HUDEP-2 (cell line): ENCODE data around the gene ERH.
"Not testable (repeated sequence)": the region's sequence is repeated elsewhere in the genome, so short reads cannot be mapped to it uniquely, and the experiment has no call there.

Source experiments
- DNase-seq, 76 experiments: peaks; one replicate each; lab custom pipeline; 2025; ENCODE audit not compliant: unreplicated experiment in 76 of 76; lab: John Stamatoyannopoulos, UW

Gene ERH

GRCh38 chr14:69399750-69400149, 1.7 kb upstream of the ERH start:
- DNase-seq, result no peak

GRCh38 chr14:69398818-69399210, 715 bp upstream of the ERH start:
- peak in 4 of 76 experiments; percentile 12 to 42 (median 34) for DNase-seq

GRCh38 chr14:69395929-69396328, 2.2 kb downstream of the ERH start:
- DNase-seq, result no peak

- DNase-seq, result no peak
Observed at GRCh38 chr14:69392481-69392880, 5.6 kb downstream of the ERH start.

- not testable (repeated sequence) for DNase-seq
Observed at GRCh38 chr14:69391400-69391799, 6.7 kb downstream of the ERH start.

GRCh38 chr14:69387311-69387710, 10.8 kb downstream of the ERH start:
- no peak for DNase-seq

- no peak for DNase-seq
Observed at GRCh38 chr14:69378274-69378673, 19.8 kb downstream of the ERH start.

GRCh38 chr14:69376439-69376838, 21.7 kb downstream of the ERH start:
- no peak for DNase-seq

- no peak for DNase-seq
Observed at GRCh38 chr14:69375722-69376121, 22.4 kb downstream of the ERH start.

GRCh38 chr14:69375182-69375581, 22.9 kb downstream of the ERH start:
- DNase-seq, result no peak

- DNase-seq, result no peak
Observed at GRCh38 chr14:69374235-69374634, 23.9 kb downstream of the ERH start.

- DNase-seq, result no peak
Observed at GRCh38 chr14:69373104-69373503, 25.0 kb downstream of the ERH start.

- no peak for DNase-seq
Observed at GRCh38 chr14:69372146-69372545, 26.0 kb downstream of the ERH start.

- no peak for DNase-seq
Observed at GRCh38 chr14:69370061-69370460, 28.0 kb downstream of the ERH start.

- DNase-seq, result no peak
Observed at GRCh38 chr14:69368381-69368780, 29.7 kb downstream of the ERH start.

- DNase-seq, result no peak
Observed at GRCh38 chr14:69366761-69367160, 31.3 kb downstream of the ERH start.

GRCh38 chr14:69366069-69366468, 32.0 kb downstream of the ERH start:
- DNase-seq, result no peak

- DNase-seq, result no peak
Observed at GRCh38 chr14:69364378-69364777, 33.7 kb downstream of the ERH start.

- no peak for DNase-seq
Observed at GRCh38 chr14:69363964-69364363, 34.1 kb downstream of the ERH start.

GRCh38 chr14:69363055-69363454, 35.0 kb downstream of the ERH start:
- DNase-seq, result peak in 1 of 76 experiments; percentile 1

- no peak for DNase-seq
Observed at GRCh38 chr14:69360438-69361108, 37.5 kb downstream of the ERH start.

- DNase-seq, result no peak
Observed at GRCh38 chr14:69358966-69359365, 39.1 kb downstream of the ERH start.
